Natural killer cell (primary cell): ENCODE results near the gene AKAP7. TPM values are rescaled to one million over a fixed set of nuclear protein-coding genes. Genes with fewer than 3 reads are reported as not detected.

Experiments
- ATAC-seq, 3 donors: fragments of 150-1000 bp in 2 of 3; fragments of 200-7000 bp in 1 of 3; cut with Tn5 transposase; 1 replicate in 1 of 3; 2 replicates in 2 of 3; pipeline ENCODE4 v1.10.0; 2021; ENCODE audit warnings: mild to moderate bottlenecking in 2 of 3, moderate library complexity in 2 of 3
- DNase-seq, 2 donors: peaks; one replicate each; pipeline versions ENCODE4 v3.0.0 to v3.0.0-alpha.2; 2013 to 2021; ENCODE audit warnings: mixed read lengths in 1 of 2
- H3K27ac ChIP-seq: one replicate; pipeline ENCODE4 v1.5.1; 2013; ENCODE audit warnings: mild to moderate bottlenecking, low read length
- H3K27me3 ChIP-seq: one replicate; pipeline ENCODE4 v1.6.1; 2013; ENCODE audit warnings: low read length; ENCODE audit not compliant: control insufficient read depth, insufficient read depth
- H3K36me3 ChIP-seq: one replicate; pipeline ENCODE4 v1.6.1; 2013; ENCODE audit warnings: low read length; ENCODE audit not compliant: control insufficient read depth, insufficient read depth
- H3K4me1 ChIP-seq: one replicate; pipeline ENCODE4 v1.6.1; 2013; ENCODE audit warnings: low read length; ENCODE audit not compliant: control insufficient read depth, insufficient read depth
- H3K4me3 ChIP-seq: one replicate; pipeline ENCODE4 v1.5.1; 2013; ENCODE audit warnings: low read length
- H3K9me3 ChIP-seq: one replicate; pipeline ENCODE4 v1.6.1; 2013; ENCODE audit warnings: low read length; ENCODE audit not compliant: control insufficient read depth, insufficient read depth
- H3K27ac Mint-ChIP-seq, 2 donors: one replicate each; pipeline ENCODE4 v1.8.0; 2022; ENCODE audit warnings: mild to moderate bottlenecking in 2 of 2, mixed read lengths in 2 of 2, moderate library complexity in 1 of 2
- H3K27me3 Mint-ChIP-seq, 2 donors: one replicate each; pipeline ENCODE4 v1.8.0; 2022; ENCODE audit warnings: low read depth in 2 of 2, mixed read lengths in 2 of 2
- H3K36me3 Mint-ChIP-seq: one replicate; pipeline ENCODE4 v1.8.0; 2022; ENCODE audit warnings: mixed read lengths
- H3K4me1 Mint-ChIP-seq, 2 donors: one replicate each; pipeline ENCODE4 v1.8.0; 2022; ENCODE audit warnings: mixed read lengths in 2 of 2
- H3K4me3 Mint-ChIP-seq: one replicate; pipeline ENCODE4 v1.8.0; 2022; ENCODE audit warnings: mild to moderate bottlenecking, moderate library complexity, mixed read lengths
- H3K9me3 Mint-ChIP-seq, 2 donors: one replicate each; pipeline ENCODE4 v1.8.0; 2022; ENCODE audit warnings: mixed read lengths in 2 of 2
- CTCF ChIP-seq: fragments of 200-600 bp; IDR thresholded peaks from one replicate; pipeline ENCODE4 v1.8.0; 2022; ENCODE audit warnings: antibody characterized with exemption
- WGBS: methylation state at CpG from one replicate; pipeline ENCODE4 v1.1.7; 2013; ENCODE audit warnings: missing lambda C conversion rate; ENCODE audit not compliant: insufficient coverage; 5-methylcytosine and 5-hydroxymethylcytosine counted together
- intact Hi-C: fragments of 100-400 bp; cut with micrococcal nuclease; formaldehyde crosslinking; loops from one replicate; pipeline ENCODE4 v1.14.2; 2022
- total RNA-seq, 4 donors: library from RNA; stranded (reverse); fragments of 120-200 nt in 1 of 4; gene quantifications; one replicate each; pipeline versions ENCODE4 v1.2.3 to v1.2.4, GENCODE V29; 2013 to 2022

The AKAP7 gene
- total RNA-seq, 3 donors from 2014 or later (not counting 1 experiment from before 2014, with no cell fraction given), result 13.5 to 21.0 (median 14.7) TPM

GRCh38 chr6:131265939-131266338 is 130.7 kb downstream of the AKAP7 start:
- Histone ChIP-seq H3K27me3 (no peaks in the 10 kb centered on the region), H3K27ac (no peak overlapping the region), H3K4me3 (no peak overlapping the region), H3K36me3 (no peaks in the 10 kb centered on the region), H3K4me1 (no peaks in the 10 kb centered on the region), H3K9me3 (no peaks in the 10 kb centered on the region)
- no peak for TF ChIP-seq CTCF
- H3K4me1 Mint-ChIP-seq, result peaks cover 7 to 9% of the 10 kb centered on the region in 2 donors
- no peaks in the 10 kb centered on the region for H3K36me3 Mint-ChIP-seq
- H3K4me3 Mint-ChIP-seq, result no peak overlapping the region
- H3K27me3 Mint-ChIP-seq, result no peaks in the 10 kb centered on the region
- H3K27ac Mint-ChIP-seq, result peak overlapping the region in 1 of 2 donors; percentile 7
- H3K9me3 Mint-ChIP-seq, result no peaks in the 10 kb centered on the region
- DNase-seq (no peak), ATAC-seq (no peak)
- 93% methylated on average over 3 of the region's 4 CpGs for WGBS
- intact Hi-C loops, result no loop called here

GRCh38 chr6:131268303-131268702 is 133.0 kb downstream of the AKAP7 start:
- TF ChIP-seq CTCF, result no peak
- Mint-ChIP-seq H3K27ac (no peak overlapping the region), H3K36me3 (no peaks in the 10 kb centered on the region), H3K4me3 (no peak overlapping the region), H3K4me1 (peaks cover 0 to 8% of the 10 kb centered on the region in 2 donors), H3K27me3 (no peaks in the 10 kb centered on the region), H3K9me3 (no peaks in the 10 kb centered on the region)
- no peaks in the 10 kb centered on the region for H3K36me3 ChIP-seq
- ATAC-seq (no peak), DNase-seq (no peak)
- intact Hi-C loops, result no loop called here
- H3K4me1 ChIP-seq, result no peaks in the 10 kb centered on the region
- H3K27ac ChIP-seq, result no peak overlapping the region
- no peak overlapping the region for H3K4me3 ChIP-seq
- no peaks in the 10 kb centered on the region for H3K27me3 ChIP-seq
- no peaks in the 10 kb centered on the region for H3K9me3 ChIP-seq
- WGBS, result 100% methylated on average over 5 of the region's 5 CpGs

- DNase-seq (no peak), ATAC-seq (no peak)
- TF ChIP-seq CTCF, result no peak
- Histone ChIP-seq H3K36me3 (no peaks in the 10 kb centered on the region), H3K4me3 (no peak overlapping the region), H3K27me3 (no peaks in the 10 kb centered on the region), H3K9me3 (no peaks in the 10 kb centered on the region), H3K27ac (no peak overlapping the region), H3K4me1 (no peaks in the 10 kb centered on the region)
- intact Hi-C loops, result no loop called here
- H3K27me3 Mint-ChIP-seq, result no peaks in the 10 kb centered on the region
- H3K4me1 Mint-ChIP-seq, result peaks cover 0 to 8% of the 10 kb centered on the region in 2 donors
- H3K27ac Mint-ChIP-seq, result no peak overlapping the region
- no peaks in the 10 kb centered on the region for H3K9me3 Mint-ChIP-seq
- H3K36me3 Mint-ChIP-seq, result no peaks in the 10 kb centered on the region
- no peak overlapping the region for H3K4me3 Mint-ChIP-seq
- 100% methylated on average over 1 of the region's 3 CpGs for WGBS
Observed at GRCh38 chr6:131269565-131270391, 134.5 kb downstream of the AKAP7 start.
